Muscle of back (tissue), 11 donors: Measurements from ENCODE around the gene TUBGCP5. TPM values are rescaled to one million over a fixed set of nuclear protein-coding genes. Genes with fewer than 3 reads are reported as not detected.

Source experiments
- DNase-seq, 3 donors: peaks; one replicate each; pipeline versions ENCODE4 v3.0.0 to v3.0.0-alpha.2; 2013
- polyA plus RNA-seq, 10 donors: library from polyadenylated mRNA; unstranded; fragments of 120-200 nt; gene quantifications; one replicate each; pipeline ENCODE4 v1.2.1, GENCODE V29; 2013; ENCODE audit not compliant: insufficient read length in 10 of 10

TUBGCP5 gene
- polyA plus RNA-seq, 10 donors = 9.2 to 25.9 (median 15.7) TPM

- DNase-seq = peak in 2 of 3 donors; percentile 47 to 78
Observed at GRCh38 chr15:22979238-22980188, 59.9 kb downstream of the TUBGCP5 start.

DNA sequence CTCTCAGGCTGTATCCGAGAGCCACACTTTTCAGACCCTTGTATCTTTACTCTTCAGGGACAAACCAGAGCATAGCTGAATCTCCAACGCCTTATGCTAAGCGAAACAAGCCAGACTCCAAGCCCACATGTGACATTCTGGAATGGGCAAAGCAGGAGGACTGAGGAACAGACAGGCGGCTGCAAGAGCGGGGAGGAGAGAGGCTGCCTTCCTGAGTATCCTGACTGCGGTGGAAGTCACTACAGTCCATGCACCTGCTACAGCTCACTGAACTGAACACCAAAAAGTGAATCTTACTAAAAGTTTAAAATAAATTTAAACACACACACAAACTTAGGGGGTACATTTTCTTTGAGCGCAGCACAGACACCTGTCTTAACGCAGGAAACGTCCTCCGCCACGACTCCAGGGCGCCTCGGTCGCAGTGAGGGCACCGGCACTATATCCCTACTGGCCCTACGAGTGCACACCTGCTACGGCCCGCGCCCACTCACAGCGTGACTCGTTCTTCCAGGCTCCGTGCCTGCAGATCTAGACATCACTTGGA, 60.6 kb downstream of the TUBGCP5 start:
- DNase-seq = no peak

DNA sequence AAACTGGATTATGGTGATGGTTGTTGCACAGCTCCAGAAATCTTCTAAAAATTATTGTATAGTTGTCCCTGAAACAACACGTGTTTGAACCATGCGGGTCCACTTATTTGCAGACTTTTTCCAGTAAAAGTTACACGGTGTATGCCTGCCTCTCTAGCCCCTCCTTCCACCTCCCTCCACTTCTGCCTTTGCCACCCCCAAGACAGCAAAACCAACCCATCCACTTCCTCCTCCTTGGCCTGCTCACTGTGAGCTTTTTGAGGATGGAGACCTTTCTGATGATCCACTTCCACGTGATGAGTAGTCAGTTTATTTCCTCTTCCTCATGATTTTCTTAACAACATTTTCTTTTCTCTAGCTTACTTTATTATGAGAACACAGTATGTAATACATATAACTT, 64.6 kb downstream of the TUBGCP5 start:
- DNase-seq = peak in 1 of 3 donors; percentile 27

- no peak for DNase-seq
Observed at GRCh38 chr15:22973987-22974386, 65.4 kb downstream of the TUBGCP5 start.

GRCh38 chr15:22973286-22973685, 66.1 kb downstream of the TUBGCP5 start:
- DNase-seq = no peak

- no peak for DNase-seq
Observed at GRCh38 chr15:22969489-22969888, 69.9 kb downstream of the TUBGCP5 start.

- DNase-seq = peak in 1 of 3 donors; percentile 53
Observed at GRCh38 chr15:22968366-22968765, 71.0 kb downstream of the TUBGCP5 start.

DNA sequence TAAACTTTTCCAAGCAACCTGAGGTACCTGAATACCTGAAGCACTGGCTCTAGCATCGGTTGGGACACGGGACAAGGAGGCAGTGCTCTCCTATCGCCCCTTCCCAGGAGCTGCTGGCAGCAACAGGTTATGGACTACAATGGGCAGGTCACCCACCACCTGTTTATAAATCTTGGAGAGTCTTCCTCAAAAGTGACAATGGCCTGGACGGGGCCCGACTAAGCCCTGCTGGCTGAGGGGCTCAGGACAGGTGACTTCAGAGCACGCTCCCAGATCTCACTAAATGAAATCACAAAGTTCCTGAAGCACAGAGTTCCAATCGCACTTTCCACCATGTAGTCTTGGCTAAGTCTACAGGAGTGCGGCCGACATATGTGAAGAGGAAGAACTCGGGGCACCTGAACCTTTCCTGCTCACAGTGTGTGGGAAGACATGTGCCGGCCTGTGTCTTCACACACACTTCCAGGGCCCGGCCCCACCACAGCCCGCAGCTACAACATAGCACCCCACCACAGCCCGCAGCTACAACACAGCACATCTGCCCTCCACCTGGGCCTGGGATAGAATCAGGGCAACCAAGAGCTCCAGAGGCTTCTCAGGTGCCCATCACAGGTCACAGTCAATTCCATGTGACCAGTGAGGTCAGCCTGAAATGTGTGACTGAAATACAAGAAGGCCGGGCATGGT, 72.1 kb downstream of the TUBGCP5 start:
- DNase-seq = no peak

GRCh38 chr15:22966321-22967083, 72.9 kb downstream of the TUBGCP5 start:
- DNase-seq = no peak

DNA sequence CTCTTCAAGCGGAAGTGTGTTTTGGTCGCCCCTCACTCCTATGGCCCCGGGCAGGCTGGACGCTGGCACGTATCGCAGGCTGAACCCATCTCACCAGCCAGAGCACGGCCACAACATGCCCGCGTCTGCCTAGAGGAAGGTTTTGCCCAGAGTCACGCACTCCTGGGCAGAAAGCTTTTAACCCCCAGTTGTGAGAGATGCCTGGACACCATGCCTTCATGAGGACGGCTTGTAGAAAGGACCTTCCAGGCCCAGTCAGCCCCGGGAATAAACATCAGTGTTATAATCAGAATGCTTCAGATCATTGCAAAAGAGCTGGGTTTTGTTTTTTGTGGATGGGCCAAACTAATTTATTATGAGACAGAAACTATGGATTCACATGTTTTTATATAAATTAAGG, 75.7 kb downstream of the TUBGCP5 start:
- DNase-seq = no peak

DNA sequence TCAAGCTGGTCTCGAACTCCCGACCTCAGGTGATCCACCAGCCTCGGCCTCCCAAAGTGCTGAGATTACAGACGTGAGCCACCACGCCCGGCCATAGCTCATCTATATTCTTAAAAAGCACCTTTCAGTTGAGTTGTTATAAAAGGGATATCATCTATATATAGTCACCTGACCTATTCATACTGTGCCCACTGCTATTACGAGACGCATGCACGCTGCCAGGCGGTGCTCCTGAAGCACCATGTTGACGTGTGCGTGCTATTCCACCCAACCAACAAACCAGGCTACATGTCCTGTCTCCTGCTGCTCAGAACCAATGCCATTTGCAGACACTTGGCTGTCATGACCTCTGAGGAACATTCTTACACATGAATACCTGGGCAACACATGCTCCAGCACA, 76.8 kb downstream of the TUBGCP5 start:
- DNase-seq = no peak

DNA sequence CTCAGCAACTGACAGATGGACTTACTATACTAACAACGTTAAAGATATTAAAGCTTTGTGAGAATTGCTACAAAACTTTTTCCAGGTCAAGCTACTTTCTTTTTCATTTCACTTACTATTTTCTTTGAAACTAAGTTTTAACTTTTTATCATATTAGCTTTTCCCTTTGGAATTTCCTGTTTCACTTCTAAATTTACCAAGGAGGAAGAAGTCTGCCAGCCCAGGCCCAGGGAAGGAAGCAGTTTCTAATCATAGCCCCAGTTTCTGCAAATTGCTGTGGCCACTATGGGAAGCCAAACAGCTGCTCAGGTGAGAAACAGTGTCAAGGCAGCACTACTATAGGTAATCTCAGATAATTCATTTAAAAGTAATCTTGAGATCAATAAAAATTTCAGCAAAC, 77.6 kb downstream of the TUBGCP5 start:
- no peak for DNase-seq

DNA sequence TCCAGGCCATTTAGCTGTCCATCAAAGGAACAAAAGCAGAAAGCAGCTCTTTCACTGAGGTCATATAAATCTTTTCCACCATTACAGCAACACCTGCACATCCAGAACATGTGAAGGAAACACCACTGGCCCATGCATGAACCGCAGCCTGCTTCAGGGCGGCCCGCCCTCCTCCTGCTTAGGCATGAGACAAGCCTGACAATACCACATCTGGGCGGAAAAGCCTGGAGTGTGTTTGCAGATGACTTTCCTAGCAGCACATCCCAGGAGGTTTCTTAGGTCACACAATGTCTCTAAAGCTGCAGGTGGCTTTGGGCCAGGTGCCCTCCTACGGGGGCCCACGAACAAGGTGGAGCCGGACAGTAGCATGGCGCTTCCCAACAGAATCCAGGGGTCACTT, 78.8 kb downstream of the TUBGCP5 start:
- no peak for DNase-seq

- no peak for DNase-seq
Observed at GRCh38 chr15:22960126-22960525, 79.2 kb downstream of the TUBGCP5 start.

DNA sequence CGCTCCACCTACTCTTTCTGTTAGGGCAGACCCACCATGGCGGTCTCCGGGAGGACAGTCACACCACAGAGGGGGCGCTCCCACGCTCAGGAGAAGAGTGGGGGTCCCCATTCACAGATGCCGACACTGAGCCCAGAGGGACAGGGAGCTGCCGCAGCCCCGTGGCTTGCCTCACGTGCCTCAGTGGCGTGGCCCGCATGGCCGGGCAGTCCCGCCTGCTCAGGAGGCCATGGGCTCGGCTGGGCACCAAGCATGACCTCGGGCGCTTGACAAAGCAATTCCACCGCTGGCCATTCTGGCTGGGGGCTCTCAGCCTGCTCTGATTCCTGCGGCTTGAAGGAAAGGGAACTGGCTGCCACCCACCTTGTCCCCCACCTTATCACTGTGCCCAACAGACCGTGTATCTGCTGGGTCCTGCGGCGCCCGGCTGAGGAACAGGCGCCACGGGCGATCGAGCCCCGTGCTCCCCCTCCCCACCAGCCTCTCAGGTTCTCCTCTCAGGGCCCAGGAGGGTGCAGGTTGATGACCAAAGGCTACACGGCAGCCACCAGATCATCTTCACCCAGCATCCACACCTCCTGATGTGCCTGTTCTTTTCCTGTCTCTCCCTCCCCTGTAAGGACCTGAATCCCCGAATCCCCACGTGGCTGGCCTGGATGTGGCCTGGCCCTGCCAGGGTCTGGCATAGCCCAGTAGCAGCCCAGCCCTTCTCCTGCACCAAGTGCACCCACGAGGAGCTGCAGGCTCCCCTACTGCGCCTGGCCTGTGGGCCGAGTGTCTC, 79.9 kb downstream of the TUBGCP5 start:
- DNase-seq = no peak

GRCh38 chr15:22958487-22959280, 80.7 kb downstream of the TUBGCP5 start:
- no peak for DNase-seq

DNA sequence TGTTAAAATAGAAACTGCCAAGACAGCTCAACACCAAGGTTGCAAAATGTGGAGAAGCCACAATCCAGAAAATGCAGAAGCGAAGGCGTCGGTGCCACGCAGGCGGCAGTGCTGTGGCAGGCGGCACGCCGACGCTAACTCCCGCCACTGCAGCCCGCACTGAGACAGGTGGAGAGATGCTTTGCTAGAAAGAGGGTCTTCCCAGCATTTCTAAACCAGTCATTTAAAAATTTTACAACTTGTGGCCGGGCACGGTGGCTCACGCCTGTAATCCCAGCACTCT, 82.5 kb downstream of the TUBGCP5 start:
- DNase-seq = no peak

- no peak for DNase-seq
Observed at GRCh38 chr15:22956257-22956977, 83.0 kb downstream of the TUBGCP5 start.

- DNase-seq = no peak
Observed at GRCh38 chr15:22955544-22956119, 83.7 kb downstream of the TUBGCP5 start.
